ENCODE measurements around the gene FGR.

GRCh38 chr1:27598902-27599528 is 36.0 kb downstream of the FGR start:
- TF ChIP-seq YY1 (IDR thresholded peaks at IDR 0.05; ENCODE audit: insufficient read depth, insufficient read length): no peak
- no peak for TF ChIP-seq SUZ12 (IDR thresholded peaks at IDR 0.05; ENCODE audit: extremely low read depth, insufficient read depth, insufficient read length)

All from NT2/D1 (cell line).